Measurements from ENCODE around the gene MRPL58.

DNA sequence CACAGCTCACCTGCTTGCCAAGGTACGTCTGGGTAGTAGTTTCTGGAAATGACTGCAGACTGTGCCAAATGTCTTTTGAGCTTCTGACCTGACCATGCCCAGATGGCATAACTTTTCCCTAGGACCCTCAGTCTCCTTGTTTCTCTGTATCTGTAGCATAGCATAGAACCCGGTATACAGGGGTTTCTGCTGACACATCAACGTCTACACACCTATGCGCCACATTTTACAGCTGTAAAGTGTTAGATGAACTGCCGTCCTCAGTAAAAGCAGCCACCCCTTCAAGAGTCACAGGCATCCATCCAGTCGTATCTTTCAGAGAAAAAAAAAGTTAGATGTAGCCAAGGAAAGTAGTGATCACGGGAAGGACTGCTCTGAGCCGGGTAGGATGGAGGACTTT is 52.0 kb downstream of the MRPL58 start:
- TF ChIP-seq POLR2AphosphoS5 (IDR thresholded peaks at IDR 0.05; ENCODE audit: low read depth, low read length), result no peak
- TF ChIP-seq TAF1 (IDR thresholded peaks at IDR 0.05; ENCODE audit: low read depth, low read length), result no peak
